Cardiac septum (tissue), 1 donor: ENCODE data around the gene RRN3. TPM values are rescaled to one million over a fixed set of nuclear protein-coding genes. Genes with fewer than 3 reads are reported as not detected.
"Not testable (repeated sequence)": the region's sequence is repeated elsewhere in the genome, so short reads cannot be mapped to it uniquely, and the experiment has no call there.

Experiments used
- DNase-seq: peaks from one replicate; pipeline ENCODE4 v3.0.0-alpha.2; 2020; ENCODE audit warnings: low spot score
- intact Hi-C: fragments of 100-400 bp; cut with DNase I; formaldehyde crosslinking; loops from one replicate; pipeline ENCODE4 v1.14.0; 2022
- long read RNA-seq: library from polyadenylated mRNA; unstranded; transcript quantifications from one replicate; pipeline ENCODE4 v2.0.0, GENCODE V29; 2021
- total RNA-seq: library from RNA; stranded (reverse); fragmentation: NEBNext Ultra II Directional; extraction: Animal tissue kit (Norgen Biotek cat#: 25700); gene quantifications from one replicate; pipeline ENCODE4 v1.2.1, GENCODE V29; 2021
- donor health status: DM: no; HTN: no; CAD: no.

RRN3 gene, protein sequence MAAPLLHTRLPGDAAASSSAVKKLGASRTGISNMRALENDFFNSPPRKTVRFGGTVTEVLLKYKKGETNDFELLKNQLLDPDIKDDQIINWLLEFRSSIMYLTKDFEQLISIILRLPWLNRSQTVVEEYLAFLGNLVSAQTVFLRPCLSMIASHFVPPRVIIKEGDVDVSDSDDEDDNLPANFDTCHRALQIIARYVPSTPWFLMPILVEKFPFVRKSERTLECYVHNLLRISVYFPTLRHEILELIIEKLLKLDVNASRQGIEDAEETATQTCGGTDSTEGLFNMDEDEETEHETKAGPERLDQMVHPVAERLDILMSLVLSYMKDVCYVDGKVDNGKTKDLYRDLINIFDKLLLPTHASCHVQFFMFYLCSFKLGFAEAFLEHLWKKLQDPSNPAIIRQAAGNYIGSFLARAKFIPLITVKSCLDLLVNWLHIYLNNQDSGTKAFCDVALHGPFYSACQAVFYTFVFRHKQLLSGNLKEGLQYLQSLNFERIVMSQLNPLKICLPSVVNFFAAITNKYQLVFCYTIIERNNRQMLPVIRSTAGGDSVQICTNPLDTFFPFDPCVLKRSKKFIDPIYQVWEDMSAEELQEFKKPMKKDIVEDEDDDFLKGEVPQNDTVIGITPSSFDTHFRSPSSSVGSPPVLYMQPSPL
- total RNA-seq = 22.3 TPM
- long read RNA-seq, transcript RRN3-201 (18 exons, 3,762 nt) = major isoform, 28 of 40 reads
- long read RNA-seq, transcript RRN3-203 (17 exons, 2,198 nt) = minor isoform, 7 of 40 reads
- long read RNA-seq, partial matches to known transcripts = 0 of 40 reads
- long read RNA-seq, other reads (novel, unspliced or antisense) = 5 of 40 reads

GRCh38 chr16:15093955-15094827, at the start of gene RRN3:
TSS of gene RRN3 (minus strand) at chr16:15094272. CDS start at chr16:15094233, 39 bp downstream.
- intact Hi-C loops = not testable (repeated sequence)
- peak; percentile 96 for DNase-seq

GRCh38 chr16:15143601-15144091, 49.6 kb upstream of the RRN3 start:
- DNase-seq, intact Hi-C loops: not testable (repeated sequence)

DNA sequence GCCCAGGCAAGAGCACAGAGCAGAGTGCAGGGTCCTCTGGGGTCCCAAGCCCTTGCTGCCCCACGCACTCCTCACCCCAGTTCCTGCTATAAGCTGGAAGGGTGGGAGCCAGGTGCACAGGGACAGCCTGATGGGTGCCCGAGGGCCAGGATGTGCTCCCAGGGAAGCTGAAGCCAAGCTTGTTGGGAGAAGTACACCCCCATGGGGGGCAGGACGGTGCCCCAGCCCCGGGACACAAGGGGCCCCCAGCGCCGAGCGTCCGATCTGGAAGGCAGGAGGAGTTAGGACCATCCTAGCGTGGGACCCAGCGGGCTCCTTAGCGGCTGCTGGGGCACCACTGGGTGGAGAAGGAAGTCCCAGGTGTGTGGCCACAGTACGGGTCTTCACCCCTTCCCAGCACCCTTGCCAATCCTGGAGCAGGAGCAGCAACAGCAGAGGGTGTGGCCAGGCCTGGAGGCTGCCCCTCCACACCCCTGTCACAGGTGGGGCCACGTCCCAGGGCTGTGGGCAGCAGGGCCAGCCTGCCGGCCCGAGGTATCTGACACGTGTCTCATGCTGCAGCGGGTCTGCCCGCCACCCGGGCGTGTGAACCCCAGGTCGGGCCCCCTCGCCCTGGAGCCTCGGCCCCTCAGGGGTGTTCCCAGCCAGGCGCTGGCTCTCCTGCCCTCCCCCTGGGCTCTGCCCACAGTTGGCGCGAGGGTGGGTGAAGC, 49.0 kb upstream of the RRN3 start:
- DNase-seq, intact Hi-C loops: not testable (repeated sequence)

- intact Hi-C loops, DNase-seq: not testable (repeated sequence)
These were observed 48.2 kb upstream of the RRN3 start for GRCh38 chr16:15142107-15142890.

DNA sequence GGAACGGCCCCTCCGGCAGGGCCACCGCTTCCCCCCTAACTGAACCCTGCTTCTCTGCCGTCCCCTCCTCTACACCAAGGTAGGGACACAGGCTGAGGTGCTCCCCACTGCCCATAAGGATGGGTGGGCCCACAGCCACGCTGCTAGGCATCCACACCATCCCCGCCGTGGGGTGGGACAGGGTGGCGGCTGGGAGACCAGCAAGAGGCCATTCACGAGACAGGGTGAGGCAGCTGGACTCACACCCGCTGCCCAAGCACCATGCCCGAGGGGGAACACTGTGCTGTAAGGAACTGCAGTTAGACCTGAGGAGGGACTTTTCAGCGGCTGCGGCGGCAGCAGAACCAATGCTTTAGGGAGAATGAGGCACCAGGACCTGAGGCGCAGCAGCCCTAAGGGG, 47.5 kb upstream of the RRN3 start:
- intact Hi-C loops = no loop called here
- DNase-seq = no peak

GRCh38 chr16:15140444-15141365, 46.6 kb upstream of the RRN3 start:
- DNase-seq, intact Hi-C loops: not testable (repeated sequence)

GRCh38 chr16:15137514-15137913, 43.4 kb upstream of the RRN3 start:
- intact Hi-C loops, DNase-seq: not testable (repeated sequence)

- intact Hi-C loops, DNase-seq: not testable (repeated sequence)
These were observed 41.6 kb upstream of the RRN3 start for GRCh38 chr16:15135483-15136360.

DNA sequence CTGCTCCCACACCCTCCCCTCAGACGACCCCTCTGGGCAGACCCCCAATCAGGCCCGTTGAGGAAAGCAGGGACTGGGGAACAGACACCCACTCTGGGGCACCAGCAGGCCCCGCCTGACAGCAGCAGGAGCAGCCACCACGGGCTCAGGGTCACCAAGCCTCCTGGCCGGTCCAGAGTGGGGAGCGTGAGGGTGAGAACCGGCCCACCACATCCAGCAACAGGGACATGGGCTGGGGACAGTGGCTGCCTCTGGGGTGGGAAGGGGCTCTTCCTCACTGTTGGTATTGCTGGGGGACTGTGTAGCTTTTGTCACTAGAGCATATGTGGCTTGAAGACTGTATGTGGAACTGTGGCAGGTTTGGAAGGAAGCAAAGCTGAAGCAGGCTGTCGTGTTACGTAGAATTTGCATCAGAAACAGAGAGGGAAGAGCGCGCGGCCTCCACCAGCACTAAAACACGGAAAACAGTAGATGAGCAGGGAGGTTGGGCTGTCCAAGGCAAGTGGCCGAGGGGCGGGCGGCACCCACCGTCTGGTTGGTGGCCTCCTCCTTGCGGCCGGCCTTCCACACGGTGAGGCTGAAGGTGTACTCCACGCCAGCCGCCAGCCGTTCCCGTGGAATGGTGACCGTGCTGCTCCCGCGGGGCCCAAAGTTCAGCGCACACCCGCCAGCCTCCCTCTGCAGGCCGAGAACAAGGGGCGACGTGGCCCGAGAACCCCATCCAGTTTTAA, 40.8 kb upstream of the RRN3 start:
- intact Hi-C loops, DNase-seq: not testable (repeated sequence)

- DNase-seq, intact Hi-C loops: not testable (repeated sequence)
These were observed 39.5 kb upstream of the RRN3 start for GRCh38 chr16:15133554-15133953.

DNA sequence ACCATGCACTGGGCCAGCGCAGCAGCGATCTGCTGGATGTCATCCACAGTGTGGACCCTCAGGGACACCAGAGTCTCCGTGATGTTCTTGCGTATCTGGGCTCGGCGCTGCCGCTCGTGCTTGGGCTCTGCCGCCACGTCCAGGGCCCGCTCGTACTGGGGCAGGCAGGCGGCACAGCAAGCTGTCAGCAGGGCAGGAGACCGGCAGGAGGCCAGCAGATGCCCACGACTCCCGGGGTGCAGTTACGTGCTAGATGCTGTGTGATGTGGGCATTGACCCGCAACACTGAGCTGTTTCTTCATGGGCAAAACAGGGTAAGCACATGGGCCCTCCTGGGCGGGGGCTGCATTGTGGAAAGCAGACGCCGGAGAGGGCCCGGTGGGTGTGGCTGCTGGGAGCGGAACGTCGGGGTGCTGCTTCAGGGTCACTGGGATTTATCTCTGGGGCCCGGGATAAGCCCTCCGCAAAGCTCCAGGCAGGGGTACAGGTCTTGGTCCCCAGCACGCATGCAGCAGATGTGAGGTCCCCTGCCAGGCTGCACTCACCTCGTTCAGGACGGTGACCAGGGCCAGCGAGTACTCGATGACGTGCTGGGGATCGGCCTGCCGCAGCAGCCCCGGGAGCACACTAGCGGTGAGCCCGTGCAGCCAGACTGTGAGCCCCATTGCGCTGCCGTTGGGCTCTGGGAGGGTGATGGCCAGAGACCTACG, 38.8 kb upstream of the RRN3 start:
- DNase-seq, intact Hi-C loops: not testable (repeated sequence)

- intact Hi-C loops, DNase-seq: not testable (repeated sequence)
These were observed 37.0 kb upstream of the RRN3 start for GRCh38 chr16:15130943-15131700.

DNA sequence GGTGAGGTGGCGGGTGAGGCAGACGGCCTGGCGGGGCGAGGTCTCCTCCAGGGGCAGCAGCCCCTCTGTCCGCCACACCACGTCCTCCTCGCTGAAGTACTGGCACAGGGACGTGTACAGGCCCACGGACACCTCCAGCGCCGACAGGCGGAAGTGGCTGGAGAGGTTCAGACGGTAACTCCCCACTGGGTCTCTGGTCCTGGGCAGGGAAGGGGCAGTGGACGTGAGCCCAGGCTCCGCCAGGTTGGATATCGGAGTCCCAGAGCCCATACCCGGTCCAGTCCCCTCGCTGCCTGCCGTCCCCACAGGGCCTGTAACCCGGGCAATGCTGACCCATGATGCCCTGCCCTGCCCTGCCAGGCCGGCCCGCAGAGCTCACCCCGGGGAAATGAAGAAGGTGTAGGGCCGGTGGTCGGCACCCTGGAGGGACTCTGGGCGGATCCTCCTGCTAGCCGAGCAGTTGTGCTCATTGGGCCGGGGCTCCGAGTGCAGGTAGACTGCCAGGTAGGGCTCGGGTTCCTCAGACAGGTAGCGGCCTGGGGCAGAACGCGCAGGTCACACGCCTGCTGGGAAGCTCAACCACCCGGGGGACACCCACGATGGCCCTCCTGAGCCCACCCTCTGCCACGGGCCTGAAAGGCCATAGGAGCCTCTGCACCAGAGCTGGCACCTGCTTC, 36.3 kb upstream of the RRN3 start:
- DNase-seq, intact Hi-C loops: not testable (repeated sequence)
